ENCODE measurements around the gene TRAFD1.
"Not testable (repeated sequence)": the region's sequence is repeated elsewhere in the genome, so short reads cannot be mapped to it uniquely, and the experiment has no call there.

Gene TRAFD1

DNA sequence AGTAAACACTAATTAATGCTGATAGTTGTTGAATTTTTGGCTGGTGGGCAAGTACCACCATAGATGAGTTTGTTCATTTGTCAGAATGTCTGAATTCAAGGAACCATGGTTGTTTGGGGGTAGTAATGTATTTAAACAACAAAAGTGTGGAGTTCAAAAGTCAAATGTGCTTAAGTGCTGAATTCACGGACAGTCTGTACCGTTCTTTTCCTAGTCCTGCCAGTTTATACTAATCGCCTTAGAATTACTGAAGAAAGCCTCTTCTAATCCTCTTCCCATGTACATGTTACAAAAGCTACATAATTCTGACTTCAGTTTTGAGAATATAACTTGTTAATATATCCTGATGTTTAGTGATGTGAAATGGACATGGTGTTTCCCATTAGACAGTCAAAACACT is 19.5 kb upstream of the TRAFD1 start:
- Histone ChIP-seq H3K4me1 (ENCODE audit: control insufficient read depth, insufficient read depth, low read length) (peaks cover 24% of the 10 kb centered on the region), H3K4me3 (ENCODE audit: low read length) (no peak overlapping the region), H3K9ac (ENCODE audit: low read length) (no peak overlapping the region)

GRCh38 chr12:112107306-112108201 is 17.8 kb upstream of the TRAFD1 start:
- peak; percentile 58 for DNase-seq (ENCODE audit: low read depth)
- no peaks in the 10 kb centered on the region for H3K27me3 ChIP-seq (replicated peaks; ENCODE audit: control insufficient read depth, insufficient read depth, low read length)
- H3K4me1 ChIP-seq (ENCODE audit: control insufficient read depth, insufficient read depth, low read length) = peaks cover 24% of the 10 kb centered on the region
- no peaks in the 10 kb centered on the region for H3K9me3 ChIP-seq (ENCODE audit: control insufficient read depth, low read length)
- peak overlapping the region; percentile 89 for H3K4me3 ChIP-seq (ENCODE audit: low read length)
- peak overlapping the region; percentile 97 for H3K9ac ChIP-seq (ENCODE audit: low read length)
- H3K36me3 ChIP-seq (ENCODE audit: control insufficient read depth, insufficient read depth, low read length, severe bottlenecking) = no peaks in the 10 kb centered on the region

More for the DNA sequence above, 19.5 kb upstream of the TRAFD1 start:
- Histone ChIP-seq H3K9me3 (ENCODE audit: control insufficient read depth, low read length) (no peaks in the 10 kb centered on the region), H3K36me3 (ENCODE audit: control insufficient read depth, insufficient read depth, low read length, severe bottlenecking) (peaks cover 6% of the 10 kb centered on the region), H3K27me3 (replicated peaks; ENCODE audit: control insufficient read depth, insufficient read depth, low read length) (no peaks in the 10 kb centered on the region)
- DNase-seq (ENCODE audit: low read depth) = no peak

DNA sequence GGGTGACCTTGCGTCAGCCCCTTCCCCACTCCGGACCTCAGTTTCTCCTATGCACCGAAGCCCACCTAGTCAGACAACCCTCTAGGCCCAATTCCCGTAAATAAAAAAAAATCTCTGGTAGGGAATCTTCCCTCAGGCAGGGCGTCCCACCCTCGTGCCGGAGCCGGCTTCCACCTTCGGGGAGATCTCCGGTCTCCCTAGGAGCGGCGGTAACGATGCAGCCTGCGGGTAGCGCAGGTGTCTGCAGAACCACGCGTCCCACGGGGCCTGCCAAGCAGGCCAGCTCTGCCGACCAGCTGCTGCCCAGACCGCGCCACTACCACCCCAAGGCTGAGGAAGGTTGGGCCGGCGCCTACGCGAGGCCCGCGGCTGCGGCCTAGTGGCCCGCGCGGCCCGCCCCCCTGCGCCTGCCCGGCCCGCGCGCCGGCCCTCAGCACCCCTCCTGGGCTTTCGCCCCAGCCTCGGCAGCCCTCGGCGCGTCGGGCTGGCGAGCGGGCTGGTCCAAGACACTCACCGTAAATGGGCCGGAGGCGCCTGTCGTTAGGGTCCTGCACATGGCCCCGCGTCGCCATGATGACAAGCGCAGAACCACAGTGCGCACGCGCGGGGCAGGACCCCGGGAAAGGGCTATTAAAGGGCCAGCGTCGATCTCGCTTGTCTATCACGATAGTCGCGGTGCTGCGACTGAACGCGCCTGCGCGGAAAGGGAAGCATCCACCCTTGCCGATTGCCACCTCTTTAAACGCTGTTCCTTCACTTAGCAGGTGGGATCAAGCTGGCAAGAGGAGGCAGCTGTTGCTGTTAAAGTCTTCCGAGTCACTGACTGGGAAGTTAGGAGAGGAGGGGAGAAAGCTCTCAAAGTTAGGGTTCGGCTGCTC is 16.9 kb upstream of the TRAFD1 start, which contains the start of gene NAA25:
NAA25 (minus strand) TSS at position 582 of the 878 bp plus-strand sequence; CDS start at position 572, 10 bp downstream.
- peak; percentile 98 for DNase-seq (ENCODE audit: low read depth)
- Histone ChIP-seq H3K9me3 (ENCODE audit: control insufficient read depth, low read length) (no peaks in the 10 kb centered on the region), H3K27me3 (replicated peaks; ENCODE audit: control insufficient read depth, insufficient read depth, low read length) (no peaks in the 10 kb centered on the region), H3K9ac (ENCODE audit: low read length) (peak within 1 kb of the TSS; percentile 97), H3K4me1 (ENCODE audit: control insufficient read depth, insufficient read depth, low read length) (peaks cover 24% of the 10 kb centered on the region), H3K36me3 (ENCODE audit: control insufficient read depth, insufficient read depth, low read length, severe bottlenecking) (no peaks in the 10 kb centered on the region), H3K4me3 (ENCODE audit: low read length) (peak within 1 kb of the TSS; percentile 89)

- H3K4me1 ChIP-seq (ENCODE audit: control insufficient read depth, insufficient read depth, low read length) = peaks cover 13% of the 10 kb centered on the region
- H3K27me3 ChIP-seq (replicated peaks; ENCODE audit: control insufficient read depth, insufficient read depth, low read length); DNase-seq (ENCODE audit: low read depth); H3K36me3 ChIP-seq (ENCODE audit: control insufficient read depth, insufficient read depth, low read length, severe bottlenecking); H3K9me3 ChIP-seq (ENCODE audit: control insufficient read depth, low read length); H3K4me3 ChIP-seq (ENCODE audit: low read length): not testable (repeated sequence)
- H3K9ac ChIP-seq (ENCODE audit: low read length) = peak overlapping the region; percentile 25
Observed at GRCh38 chr12:112110787-112111662, 14.3 kb upstream of the TRAFD1 start.

DNA sequence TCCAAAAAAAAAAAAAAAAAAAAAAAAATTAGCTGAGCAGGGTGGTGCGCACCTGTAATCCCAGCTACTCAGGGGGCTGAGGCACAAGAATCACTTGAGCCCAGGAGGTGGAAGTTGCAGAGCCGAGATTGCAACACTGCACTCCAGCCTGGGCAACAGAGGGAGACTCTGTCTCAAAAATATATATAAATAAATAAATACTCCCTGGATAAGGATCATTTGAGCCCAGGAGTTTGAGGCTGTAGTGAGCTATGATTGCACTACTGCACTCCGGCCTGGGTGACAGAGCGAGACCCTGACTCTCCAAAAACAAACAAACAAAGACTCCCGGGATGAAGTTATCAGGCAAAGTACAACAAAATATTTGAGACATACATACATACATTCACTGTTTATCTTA is 13.4 kb upstream of the TRAFD1 start:
- Histone ChIP-seq H3K4me3 (ENCODE audit: low read length) (no peak overlapping the region), H3K9me3 (ENCODE audit: control insufficient read depth, low read length) (no peaks in the 10 kb centered on the region), H3K27me3 (replicated peaks; ENCODE audit: control insufficient read depth, insufficient read depth, low read length) (no peaks in the 10 kb centered on the region), H3K9ac (ENCODE audit: low read length) (no peak overlapping the region), H3K4me1 (ENCODE audit: control insufficient read depth, insufficient read depth, low read length) (peaks cover 13% of the 10 kb centered on the region), H3K36me3 (ENCODE audit: control insufficient read depth, insufficient read depth, low read length, severe bottlenecking) (no peaks in the 10 kb centered on the region)
- DNase-seq (ENCODE audit: low read depth) = no peak

- no peaks in the 10 kb centered on the region for H3K36me3 ChIP-seq (ENCODE audit: control insufficient read depth, insufficient read depth, low read length, severe bottlenecking)
- H3K4me3 ChIP-seq (ENCODE audit: low read length) = no peak overlapping the region
- H3K9ac ChIP-seq (ENCODE audit: low read length) = no peak overlapping the region
- peaks cover 14% of the 10 kb centered on the region for H3K4me1 ChIP-seq (ENCODE audit: control insufficient read depth, insufficient read depth, low read length)
- no peaks in the 10 kb centered on the region for H3K9me3 ChIP-seq (ENCODE audit: control insufficient read depth, low read length)
- no peaks in the 10 kb centered on the region for H3K27me3 ChIP-seq (replicated peaks; ENCODE audit: control insufficient read depth, insufficient read depth, low read length)
- DNase-seq (ENCODE audit: low read depth) = no peak
Observed at GRCh38 chr12:112112409-112113133, 12.8 kb upstream of the TRAFD1 start.

GRCh38 chr12:112115259-112116045 is 9.9 kb upstream of the TRAFD1 start:
- Histone ChIP-seq H3K27me3 (replicated peaks; ENCODE audit: control insufficient read depth, insufficient read depth, low read length) (no peaks in the 10 kb centered on the region), H3K4me1 (ENCODE audit: control insufficient read depth, insufficient read depth, low read length) (peaks cover 20% of the 10 kb centered on the region)
- no peak for DNase-seq (ENCODE audit: low read depth)

DNA sequence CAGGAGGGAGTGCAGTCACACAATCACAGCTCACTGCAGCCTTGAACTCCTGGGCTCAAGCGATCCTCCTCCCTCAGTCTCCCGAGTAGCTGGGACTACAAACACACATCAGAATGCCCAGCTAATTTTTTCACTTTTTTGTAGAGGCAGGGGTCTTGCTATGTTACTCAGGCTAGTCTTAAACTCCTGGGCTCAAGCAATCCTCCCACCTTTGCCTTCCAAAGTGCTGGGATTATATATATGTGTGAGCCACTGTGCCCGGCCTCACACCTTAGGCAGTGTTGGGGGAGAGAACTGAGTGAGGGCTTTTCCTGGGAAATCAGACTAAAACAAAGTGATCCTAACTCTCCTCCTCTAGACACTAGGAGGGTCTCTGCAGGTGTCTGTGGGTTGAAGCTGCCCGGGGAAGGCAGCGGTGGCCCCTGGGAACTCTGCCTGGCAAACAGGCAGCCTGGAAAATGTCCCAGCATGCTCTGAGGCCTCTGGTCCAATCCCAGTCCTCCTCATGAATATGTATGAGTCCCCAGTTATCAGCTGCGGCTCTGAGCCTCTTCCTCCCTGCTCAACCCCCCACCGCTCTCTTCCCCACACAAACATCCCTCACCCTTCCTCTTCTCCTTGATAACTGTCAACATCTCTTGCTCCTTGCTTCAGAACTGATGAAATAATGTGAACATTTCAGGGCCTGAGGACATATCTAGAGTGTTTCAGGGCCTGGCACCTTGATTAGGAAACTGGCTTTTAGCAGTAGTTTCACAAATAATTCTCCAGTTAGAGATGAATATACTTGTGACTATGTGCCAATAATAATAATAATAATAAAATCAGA is 8.9 kb upstream of the TRAFD1 start:
- no peaks in the 10 kb centered on the region for H3K9me3 ChIP-seq (ENCODE audit: control insufficient read depth, low read length)
- peak overlapping the region; percentile 55 for H3K9ac ChIP-seq (ENCODE audit: low read length)
- no peaks in the 10 kb centered on the region for H3K27me3 ChIP-seq (replicated peaks; ENCODE audit: control insufficient read depth, insufficient read depth, low read length)
- H3K4me3 ChIP-seq (ENCODE audit: low read length) = peak overlapping the region; percentile 5
- H3K4me1 ChIP-seq (ENCODE audit: control insufficient read depth, insufficient read depth, low read length) = peaks cover 20% of the 10 kb centered on the region
- DNase-seq (ENCODE audit: low read depth) = no peak
- no peaks in the 10 kb centered on the region for H3K36me3 ChIP-seq (ENCODE audit: control insufficient read depth, insufficient read depth, low read length, severe bottlenecking)

More at GRCh38 chr12:112115259-112116045, 9.9 kb upstream of the TRAFD1 start:
- Histone ChIP-seq H3K9ac (ENCODE audit: low read length) (no peak overlapping the region), H3K9me3 (ENCODE audit: control insufficient read depth, low read length) (no peaks in the 10 kb centered on the region), H3K36me3 (ENCODE audit: control insufficient read depth, insufficient read depth, low read length, severe bottlenecking) (no peaks in the 10 kb centered on the region), H3K4me3 (ENCODE audit: low read length) (no peak overlapping the region)

DNA sequence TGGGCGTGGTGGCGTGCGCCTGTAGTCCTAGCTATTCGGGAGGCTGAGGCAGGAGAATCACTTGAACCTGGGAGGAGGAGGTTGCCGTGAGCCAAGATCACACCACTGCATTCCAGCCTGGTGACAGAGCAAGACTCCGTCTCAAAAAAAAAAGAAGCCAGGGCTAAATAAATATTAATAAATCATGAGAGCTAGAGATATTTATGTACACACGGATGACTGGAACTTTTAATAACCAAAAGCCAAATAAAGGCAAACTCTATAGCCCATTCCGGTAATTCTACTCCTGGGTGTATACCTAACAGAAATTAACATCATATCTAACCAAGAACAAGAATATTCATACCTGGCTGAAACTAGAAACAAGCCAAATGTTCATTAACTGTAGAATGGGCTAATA is 7.7 kb upstream of the TRAFD1 start:
- Histone ChIP-seq H3K9me3 (ENCODE audit: control insufficient read depth, low read length) (no peaks in the 10 kb centered on the region), H3K27me3 (replicated peaks; ENCODE audit: control insufficient read depth, insufficient read depth, low read length) (no peaks in the 10 kb centered on the region), H3K9ac (ENCODE audit: low read length) (no peak overlapping the region), H3K4me1 (ENCODE audit: control insufficient read depth, insufficient read depth, low read length) (peaks cover 31% of the 10 kb centered on the region), H3K36me3 (ENCODE audit: control insufficient read depth, insufficient read depth, low read length, severe bottlenecking) (no peaks in the 10 kb centered on the region), H3K4me3 (ENCODE audit: low read length) (no peak overlapping the region)
- no peak for DNase-seq (ENCODE audit: low read depth)
